Choroid plexus epithelial cell (primary cell): ENCODE results near the gene PKD1L1.
"Not testable (repeated sequence)": the region's sequence is repeated elsewhere in the genome, so short reads cannot be mapped to it uniquely, and the experiment has no call there.

Experiments used
- DNase-seq: peaks from one replicate; pipeline ENCODE4 v3.0.0-alpha.2; 2010; ENCODE audit warnings: low read depth
- H3K4me3 ChIP-seq: 2 replicates; pipeline ENCODE4 v1.5.1; 2011; ENCODE audit warnings: low read depth, mild to moderate bottlenecking, control low read depth, low read length, moderate library complexity
- TF ChIP-seq, protein P1 (sequence below): conservative IDR thresholded peaks from 2 replicates; pipeline ENCODE4 v1.5.1; 2011; ENCODE audit warnings: low read depth, mild to moderate bottlenecking, control low read depth, inconsistent platforms, low read length, moderate library complexity

Gene PKD1L1

GRCh38 chr7:47948141-47948790 is at the start of gene PKD1L1:
Gene PKD1L1 (minus strand): TSS chr7:47948466. CDS start chr7:47948440, 26 bp downstream.
- H3K4me3 ChIP-seq = no peak within 1 kb of the TSS
- no peak for DNase-seq
- TF ChIP-seq, protein P1, sequence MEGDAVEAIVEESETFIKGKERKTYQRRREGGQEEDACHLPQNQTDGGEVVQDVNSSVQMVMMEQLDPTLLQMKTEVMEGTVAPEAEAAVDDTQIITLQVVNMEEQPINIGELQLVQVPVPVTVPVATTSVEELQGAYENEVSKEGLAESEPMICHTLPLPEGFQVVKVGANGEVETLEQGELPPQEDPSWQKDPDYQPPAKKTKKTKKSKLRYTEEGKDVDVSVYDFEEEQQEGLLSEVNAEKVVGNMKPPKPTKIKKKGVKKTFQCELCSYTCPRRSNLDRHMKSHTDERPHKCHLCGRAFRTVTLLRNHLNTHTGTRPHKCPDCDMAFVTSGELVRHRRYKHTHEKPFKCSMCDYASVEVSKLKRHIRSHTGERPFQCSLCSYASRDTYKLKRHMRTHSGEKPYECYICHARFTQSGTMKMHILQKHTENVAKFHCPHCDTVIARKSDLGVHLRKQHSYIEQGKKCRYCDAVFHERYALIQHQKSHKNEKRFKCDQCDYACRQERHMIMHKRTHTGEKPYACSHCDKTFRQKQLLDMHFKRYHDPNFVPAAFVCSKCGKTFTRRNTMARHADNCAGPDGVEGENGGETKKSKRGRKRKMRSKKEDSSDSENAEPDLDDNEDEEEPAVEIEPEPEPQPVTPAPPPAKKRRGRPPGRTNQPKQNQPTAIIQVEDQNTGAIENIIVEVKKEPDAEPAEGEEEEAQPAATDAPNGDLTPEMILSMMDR = no peak

- TF ChIP-seq, protein P1 = peak; percentile 15
These were observed 44.2 kb upstream of the PKD1L1 start for GRCh38 chr7:47992446-47992845.

GRCh38 chr7:47991741-47992311 is 43.6 kb upstream of the PKD1L1 start:
- TF ChIP-seq, protein P1 = peak; percentile 85
- peak overlapping the region; percentile 71 for H3K4me3 ChIP-seq
- DNase-seq = peak; percentile 80

More at GRCh38 chr7:47992446-47992845, 44.2 kb upstream of the PKD1L1 start:
- H3K4me3 ChIP-seq = no peak overlapping the region
- DNase-seq = peak; percentile 21

GRCh38 chr7:47991270-47991669 is 43.0 kb upstream of the PKD1L1 start:
- peak overlapping the region; percentile 71 for H3K4me3 ChIP-seq
- no peak for DNase-seq
- TF ChIP-seq, protein P1 = no peak

- no peak overlapping the region for H3K4me3 ChIP-seq
- TF ChIP-seq, protein P1 = no peak
- no peak for DNase-seq
These were observed 42.3 kb upstream of the PKD1L1 start for GRCh38 chr7:47990592-47990991.

- not testable (repeated sequence) for H3K4me3 ChIP-seq, DNase-seq
These were observed 41.5 kb upstream of the PKD1L1 start for GRCh38 chr7:47989607-47990400.
